PC-3 (cell line): ENCODE results near the gene SEMA3C. TPM values are rescaled to one million over a fixed set of nuclear protein-coding genes. Genes with fewer than 3 reads are reported as not detected.

Experiments
- ATAC-seq: fragments of 200-7000 bp; cut with Tn5 transposase; 2 replicates; pipeline ENCODE4 v1.9.1; 2020; ENCODE audit warnings: mild to moderate bottlenecking, moderate library complexity
- BruUV-seq: library from RNA; stranded (reverse); fragments of 400-500 nt; replicated peaks from 2 replicates; lab custom pipeline; 2021; lab: Mats Ljungman, UMichigan
- CTCF ChIA-PET: fragments of 300-600 bp; sonication (Branson Sonifier 250); formaldehyde crosslinking; loops from one replicate; lab custom pipeline; 2022; ENCODE audit warnings: antibody characterized with exemption; lab: Charles Lee
- POLR2A ChIA-PET: fragments of 300-600 bp; sonication (Branson Sonifier 250); formaldehyde crosslinking; loops from one replicate; lab custom pipeline; 2022; ENCODE audit warnings: antibody characterized with exemption; ENCODE audit not compliant: unreplicated experiment; lab: Charles Lee
- DNase-seq: peaks from one replicate; pipeline ENCODE4 v3.0.0-alpha.2; 2015
- H2AFZ ChIP-seq: fragments of 300-600 bp; sonication (generic); 2 replicates; pipeline ENCODE4 v1.6.0; 2016; ENCODE audit warnings: antibody characterized with exemption, low read length
- H3F3A ChIP-seq: fragments of 300-600 bp; sonication (generic); one replicate; pipeline ENCODE4 v1.6.0; 2017; ENCODE audit warnings: antibody characterized with exemption, low read length, control low read depth, mild to moderate bottlenecking; ENCODE audit not compliant: unreplicated experiment
- H3K27ac ChIP-seq: fragments of 300-600 bp; sonication (generic); 2 replicates; pipeline ENCODE4 v1.5.1; 2016; ENCODE audit warnings: mild to moderate bottlenecking, low read length
- H3K27me3 ChIP-seq: fragments of 300-600 bp; sonication (generic); 2 replicates; pipeline ENCODE4 v1.6.1; 2016; ENCODE audit warnings: low read length, mixed read lengths
- H3K36me3 ChIP-seq: fragments of 300-600 bp; sonication (generic); 2 replicates; pipeline ENCODE4 v1.6.1; 2016; ENCODE audit warnings: low read depth, mixed run types, low read length, mixed read lengths
- H3K4me1 ChIP-seq: fragments of 300-600 bp; sonication (generic); 2 replicates; pipeline ENCODE4 v1.5.1; 2016; ENCODE audit warnings: low read length; ENCODE audit not compliant: insufficient read depth
- H3K4me2 ChIP-seq: fragments of 300-600 bp; sonication (generic); 2 replicates; pipeline ENCODE4 v1.6.0; 2016; ENCODE audit warnings: low read length
- H3K4me3 ChIP-seq: fragments of 300-600 bp; sonication (generic); 2 replicates; pipeline ENCODE4 v1.5.1; 2016; ENCODE audit warnings: mild to moderate bottlenecking, low read length, mixed read lengths
- H3K79me2 ChIP-seq: fragments of 300-600 bp; sonication (generic); 2 replicates; pipeline ENCODE4 v1.6.1; 2017; ENCODE audit warnings: low read length, mixed read lengths
- H3K9ac ChIP-seq: fragments of 300-600 bp; sonication (generic); 2 replicates; pipeline ENCODE4 v1.6.0; 2016; ENCODE audit warnings: mild to moderate bottlenecking, low read length
- H3K9me2 ChIP-seq: fragments of 300-600 bp; sonication (generic); replicated peaks from 2 replicates; pipeline ENCODE4 v1.6.1; 2016; ENCODE audit warnings: mixed run types, low read length, mixed read lengths
- H3K9me3 ChIP-seq: fragments of 300-600 bp; sonication (generic); 2 replicates; pipeline ENCODE4 v1.6.1; 2016; ENCODE audit warnings: low read length, mixed read lengths
- H4K20me1 ChIP-seq: fragments of 300-600 bp; sonication (generic); 2 replicates; pipeline ENCODE4 v1.6.1; 2016; ENCODE audit warnings: low read length, mixed read lengths
- EZH2 ChIP-seq: fragments of 300-600 bp; sonication (generic); IDR thresholded peaks from one replicate; pipeline ENCODE4 v1.6.1; 2017; ENCODE audit warnings: antibody characterized with exemption, mild to moderate bottlenecking, low read length; ENCODE audit not compliant: unreplicated experiment
- EZH2phosphoT487 ChIP-seq: fragments of 300-600 bp; sonication (generic); IDR thresholded peaks from 2 replicates; pipeline ENCODE4 v1.6.1; 2018; ENCODE audit warnings: mild to moderate bottlenecking, antibody characterized with exemption, low read length, borderline replicate concordance
- intact Hi-C: fragments of 100-400 bp; cut with micrococcal nuclease; formaldehyde crosslinking; loops from 2 replicates; pipeline ENCODE4 v1.9.0; 2023
- total RNA-seq: library from RNA; depleted of rRNA; stranded (reverse); fragments of >200 nt; gene quantifications from 2 replicates; pipeline ENCODE4 v1.2.3, GENCODE V29; 2014
- TF ChIP-seq, protein P1 (sequence below): fragments of 300-600 bp; sonication (generic); conservative IDR thresholded peaks from 2 replicates; pipeline ENCODE4 v1.5.1; 2017; ENCODE audit warnings: antibody characterized with exemption, low read depth, mild to moderate bottlenecking, low read length

The SEMA3C gene
- total RNA-seq, 1 experiment from 2014 or later: 28.0 TPM

GRCh38 chr7:80847027-80847426, 71.8 kb downstream of the SEMA3C start:
- DNase-seq: no peak
- H3K79me2 ChIP-seq: peaks cover 37% of the 10 kb centered on the region
- CTCF ChIA-PET: no interaction called here

DNA sequence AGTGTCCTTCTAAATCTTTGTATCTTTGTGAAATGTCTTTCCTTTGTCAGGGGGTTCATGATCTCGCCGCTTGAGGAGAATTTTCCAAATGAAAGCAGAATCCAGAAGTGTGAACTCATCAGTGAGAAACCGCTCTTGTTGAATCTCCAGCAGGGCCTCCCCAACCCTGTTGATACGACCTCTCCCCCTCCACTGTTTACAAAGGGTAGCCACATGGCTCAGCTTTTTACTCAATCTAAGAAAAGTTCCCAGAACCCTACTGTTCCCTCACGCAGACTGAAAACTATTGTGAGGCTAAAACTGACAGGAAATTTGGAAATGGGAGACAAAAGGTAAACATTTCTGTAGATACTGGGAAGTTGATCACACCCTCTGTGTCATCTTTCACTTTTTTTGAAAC, 73.9 kb downstream of the SEMA3C start:
- intact Hi-C loops: no loop called here
- CTCF ChIA-PET: no interaction called here
- H3K4me2 ChIP-seq: no peak overlapping the region

More at GRCh38 chr7:80847027-80847426, 71.8 kb downstream of the SEMA3C start:
- Histone ChIP-seq H3K4me2 (no peak overlapping the region), H4K20me1 (no peaks in the 10 kb centered on the region), H3K27me3 (no peaks in the 10 kb centered on the region), H3K27ac (no peak overlapping the region), H3K4me1 (peaks cover 15% of the 10 kb centered on the region), H3K9me3 (no peaks in the 10 kb centered on the region), H3K9me2 (no peaks in the 10 kb centered on the region), H3K4me3 (no peak overlapping the region), H3F3A (no peaks in the 10 kb centered on the region), H3K36me3 (no peaks in the 10 kb centered on the region), H3K9ac (no peak overlapping the region), H2AFZ (no peak overlapping the region)
- intact Hi-C loops: no loop called here
- no peak for TF ChIP-seq EZH2
- TF ChIP-seq, protein P1, sequence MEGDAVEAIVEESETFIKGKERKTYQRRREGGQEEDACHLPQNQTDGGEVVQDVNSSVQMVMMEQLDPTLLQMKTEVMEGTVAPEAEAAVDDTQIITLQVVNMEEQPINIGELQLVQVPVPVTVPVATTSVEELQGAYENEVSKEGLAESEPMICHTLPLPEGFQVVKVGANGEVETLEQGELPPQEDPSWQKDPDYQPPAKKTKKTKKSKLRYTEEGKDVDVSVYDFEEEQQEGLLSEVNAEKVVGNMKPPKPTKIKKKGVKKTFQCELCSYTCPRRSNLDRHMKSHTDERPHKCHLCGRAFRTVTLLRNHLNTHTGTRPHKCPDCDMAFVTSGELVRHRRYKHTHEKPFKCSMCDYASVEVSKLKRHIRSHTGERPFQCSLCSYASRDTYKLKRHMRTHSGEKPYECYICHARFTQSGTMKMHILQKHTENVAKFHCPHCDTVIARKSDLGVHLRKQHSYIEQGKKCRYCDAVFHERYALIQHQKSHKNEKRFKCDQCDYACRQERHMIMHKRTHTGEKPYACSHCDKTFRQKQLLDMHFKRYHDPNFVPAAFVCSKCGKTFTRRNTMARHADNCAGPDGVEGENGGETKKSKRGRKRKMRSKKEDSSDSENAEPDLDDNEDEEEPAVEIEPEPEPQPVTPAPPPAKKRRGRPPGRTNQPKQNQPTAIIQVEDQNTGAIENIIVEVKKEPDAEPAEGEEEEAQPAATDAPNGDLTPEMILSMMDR: no peak
- no peak for TF ChIP-seq EZH2phosphoT487
- no TSS peak for BruUV-seq
- POLR2A ChIA-PET: no interaction called here
- no peak for ATAC-seq

More for the DNA sequence above, 73.9 kb downstream of the SEMA3C start:
- Histone ChIP-seq H3K27me3 (no peaks in the 10 kb centered on the region), H3K9me2 (no peaks in the 10 kb centered on the region), H3K4me3 (no peak overlapping the region), H3K36me3 (no peaks in the 10 kb centered on the region), H3K79me2 (peaks cover 30% of the 10 kb centered on the region; the same call in 1 of the 2 replicates), H3K9me3 (no peaks in the 10 kb centered on the region), H3K27ac (no peak overlapping the region), H4K20me1 (no peaks in the 10 kb centered on the region), H2AFZ (no peak overlapping the region), H3F3A (no peaks in the 10 kb centered on the region), H3K9ac (no peak overlapping the region), H3K4me1 (peaks cover 19% of the 10 kb centered on the region)
- TF ChIP-seq, protein P1: no peak
- no peak for TF ChIP-seq EZH2phosphoT487
- no peak for TF ChIP-seq EZH2
- no peak for ATAC-seq
- BruUV-seq: no TSS peak
- no peak for DNase-seq
- POLR2A ChIA-PET: interaction anchor here (0.5 kb wide), 1 partner anchor 591 kb away, joined by 3 read pairs; no protein-coding TSS in a partner anchor
